ENCODE results near the gene GPATCH2L. TPM values are rescaled to one million over a fixed set of nuclear protein-coding genes. Genes with fewer than 3 reads are reported as not detected.

The GPATCH2L gene
- total and polyA plus RNA-seq, 2 donors (not counting 1 experiment from before 2014, with no cell fraction given) = 17.4 to 82.7 TPM

DNA sequence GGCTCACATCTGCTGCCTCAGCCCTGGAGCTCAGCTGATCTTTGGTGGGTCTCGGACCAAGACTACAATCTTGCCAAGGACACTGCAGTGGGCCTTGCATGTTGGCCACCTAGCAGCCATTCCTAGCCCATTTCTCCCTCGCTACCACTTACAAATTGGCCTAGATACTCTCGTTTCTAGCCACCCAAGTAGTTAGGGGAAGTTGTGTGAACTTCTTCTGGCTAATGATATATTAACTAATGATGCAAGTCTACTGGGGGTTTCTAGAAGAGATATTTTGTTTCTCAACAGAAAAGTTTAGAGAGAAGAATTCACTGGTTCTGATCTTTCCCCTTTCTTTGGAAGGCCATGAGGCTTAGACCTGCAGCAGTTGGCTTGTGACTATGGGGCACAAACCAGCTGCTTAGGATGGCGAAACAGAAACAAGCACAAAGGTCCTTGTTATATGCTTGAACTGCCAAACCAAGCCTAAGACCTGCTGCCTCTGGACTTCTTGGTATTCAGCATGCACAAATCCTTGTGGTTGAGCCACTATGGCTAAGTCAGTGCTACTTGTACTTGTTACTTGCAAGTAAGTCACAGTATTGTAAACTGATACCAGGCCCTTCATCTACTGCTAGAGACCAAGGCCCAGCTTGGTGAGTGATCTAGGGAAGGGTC lies 30.5 kb upstream of the GPATCH2L start:
- Mint-ChIP-seq H3K27me3 (peaks cover 15% of the 10 kb centered on the region), H3K27ac (no peak overlapping the region), H3K4me3 (no peak overlapping the region), H3K4me1 (no peaks in the 10 kb centered on the region), H3K9me3 (ENCODE audit: insufficient read depth) (no peaks in the 10 kb centered on the region)
- Histone ChIP-seq H3K4me1 (ENCODE audit: control insufficient read depth in 2 of 2, insufficient read depth in 2 of 2, low read length in 2 of 2) (no peaks in the 10 kb centered on the region), H3K4me2 (replicated peaks; ENCODE audit: low read depth, low read length, poor library complexity, severe bottlenecking) (no peak overlapping the region), H3K27ac (ENCODE audit: low read length in 2 of 2) (no peak overlapping the region), H3K27me3 (replicated peaks in 1 of 4; ENCODE audit: control extremely low read depth in 1 of 4, control insufficient read depth in 3 of 4, insufficient read depth in 4 of 4, low read length in 3 of 4) (peaks cover 0 to 3% (median 0%) of the 10 kb centered on the region in 4 experiments), H4K20me1 (ENCODE audit: control insufficient read depth, insufficient read depth, low read length, poor library complexity, severe bottlenecking) (no peaks in the 10 kb centered on the region), H3K36me3 (replicated peaks in 1 of 2; ENCODE audit: control extremely low read depth in 1 of 2, control insufficient read depth in 1 of 2, extremely low read depth in 1 of 2, insufficient read depth in 2 of 2, low read length in 1 of 2) (no peaks in the 10 kb centered on the region), H2AFZ (ENCODE audit: insufficient read depth, low read depth, low read length, poor library complexity, severe bottlenecking) (no peak overlapping the region), H3K9me3 (ENCODE audit: control extremely low read depth in 1 of 3, control insufficient read depth in 2 of 3, insufficient read depth in 1 of 3, low read length in 2 of 3) (no peaks in the 10 kb centered on the region), H3K79me2 (ENCODE audit: control insufficient read depth, insufficient read depth, low read length) (no peaks in the 10 kb centered on the region), H3K4me3 (ENCODE audit: control extremely low read depth in 1 of 5, extremely low read depth in 1 of 5, insufficient read depth in 1 of 5, low read depth in 2 of 5, low read length in 4 of 5) (no peak overlapping the region), H3K9ac (ENCODE audit: low read length) (no peak overlapping the region)
- no peak for DNase-seq
- ChIA-PET POLR2A (no interaction called here), CTCF (no interaction called here)
- no peak for TF ChIP-seq EZH2 (IDR thresholded peaks at IDR 0.05; ENCODE audit: borderline replicate concordance, insufficient read depth, low read depth, low read length, poor library complexity, severe bottlenecking)
- TF ChIP-seq, protein P1, sequence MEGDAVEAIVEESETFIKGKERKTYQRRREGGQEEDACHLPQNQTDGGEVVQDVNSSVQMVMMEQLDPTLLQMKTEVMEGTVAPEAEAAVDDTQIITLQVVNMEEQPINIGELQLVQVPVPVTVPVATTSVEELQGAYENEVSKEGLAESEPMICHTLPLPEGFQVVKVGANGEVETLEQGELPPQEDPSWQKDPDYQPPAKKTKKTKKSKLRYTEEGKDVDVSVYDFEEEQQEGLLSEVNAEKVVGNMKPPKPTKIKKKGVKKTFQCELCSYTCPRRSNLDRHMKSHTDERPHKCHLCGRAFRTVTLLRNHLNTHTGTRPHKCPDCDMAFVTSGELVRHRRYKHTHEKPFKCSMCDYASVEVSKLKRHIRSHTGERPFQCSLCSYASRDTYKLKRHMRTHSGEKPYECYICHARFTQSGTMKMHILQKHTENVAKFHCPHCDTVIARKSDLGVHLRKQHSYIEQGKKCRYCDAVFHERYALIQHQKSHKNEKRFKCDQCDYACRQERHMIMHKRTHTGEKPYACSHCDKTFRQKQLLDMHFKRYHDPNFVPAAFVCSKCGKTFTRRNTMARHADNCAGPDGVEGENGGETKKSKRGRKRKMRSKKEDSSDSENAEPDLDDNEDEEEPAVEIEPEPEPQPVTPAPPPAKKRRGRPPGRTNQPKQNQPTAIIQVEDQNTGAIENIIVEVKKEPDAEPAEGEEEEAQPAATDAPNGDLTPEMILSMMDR (IDR thresholded peaks at IDR 0.05) = no peak
- ATAC-seq (ENCODE audit: low read depth) = no peak
- WGBS (ENCODE audit: insufficient coverage) = 100% methylated on average over 2 of the region's 4 CpGs
- intact Hi-C loops (cut with micrococcal nuclease) = no loop called here

DNA sequence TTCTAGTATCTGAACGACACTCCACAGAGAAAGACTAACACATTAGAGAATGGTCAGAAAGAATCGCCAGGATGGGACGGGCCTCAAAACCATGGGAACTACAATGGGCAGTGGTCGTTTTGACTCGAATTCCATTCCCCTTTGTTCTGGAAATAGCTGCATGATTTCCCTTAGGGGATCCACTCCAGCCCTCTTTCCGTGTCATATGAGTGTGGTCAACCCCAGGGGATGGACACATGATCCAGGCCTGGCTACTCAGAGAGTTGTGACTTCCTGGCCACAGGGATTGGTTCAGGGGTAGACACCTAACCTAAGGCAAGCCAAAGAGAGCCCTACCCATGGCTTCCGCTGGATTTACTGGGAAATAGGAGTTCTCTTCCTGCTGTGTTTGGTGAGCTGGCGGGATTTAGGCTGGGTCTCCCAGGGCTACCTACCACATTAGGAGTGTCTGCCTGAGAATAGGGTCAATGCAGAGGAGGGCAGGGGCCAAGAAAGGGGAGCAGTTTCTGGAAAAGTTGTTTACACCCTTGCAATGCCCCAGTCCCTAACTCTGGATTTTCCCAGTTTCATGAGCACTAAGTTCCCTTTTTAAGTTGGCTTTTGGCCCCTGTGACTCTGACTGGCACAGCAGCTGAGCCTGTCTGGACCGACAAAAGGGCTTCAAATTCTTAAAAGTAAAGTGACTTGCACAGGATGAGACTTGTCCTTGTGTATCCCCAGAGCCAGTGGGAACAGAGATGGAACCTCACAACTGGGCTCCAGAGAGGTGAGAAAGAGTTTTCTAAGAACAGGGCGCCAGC lies 28.1 kb upstream of the GPATCH2L start:
- intact Hi-C loops (cut with micrococcal nuclease) = no loop called here
- Histone ChIP-seq H3K4me3 (ENCODE audit: control extremely low read depth in 1 of 5, extremely low read depth in 1 of 5, insufficient read depth in 1 of 5, low read depth in 2 of 5, low read length in 4 of 5) (no peak overlapping the region), H3K27me3 (replicated peaks in 1 of 4; ENCODE audit: control extremely low read depth in 1 of 4, control insufficient read depth in 3 of 4, insufficient read depth in 4 of 4, low read length in 3 of 4) (peaks cover 0 to 3% (median 0%) of the 10 kb centered on the region in 4 experiments), H3K9ac (ENCODE audit: low read length) (no peak overlapping the region), H3K9me3 (ENCODE audit: control extremely low read depth in 1 of 3, control insufficient read depth in 2 of 3, insufficient read depth in 1 of 3, low read length in 2 of 3) (no peaks in the 10 kb centered on the region), H3K27ac (ENCODE audit: low read length in 2 of 2) (no peak overlapping the region), H3K4me2 (replicated peaks; ENCODE audit: low read depth, low read length, poor library complexity, severe bottlenecking) (no peak overlapping the region), H2AFZ (ENCODE audit: insufficient read depth, low read depth, low read length, poor library complexity, severe bottlenecking) (no peak overlapping the region), H4K20me1 (ENCODE audit: control insufficient read depth, insufficient read depth, low read length, poor library complexity, severe bottlenecking) (no peaks in the 10 kb centered on the region), H3K79me2 (ENCODE audit: control insufficient read depth, insufficient read depth, low read length) (no peaks in the 10 kb centered on the region), H3K4me1 (ENCODE audit: control insufficient read depth in 2 of 2, insufficient read depth in 2 of 2, low read length in 2 of 2) (no peaks in the 10 kb centered on the region), H3K36me3 (replicated peaks in 1 of 2; ENCODE audit: control extremely low read depth in 1 of 2, control insufficient read depth in 1 of 2, extremely low read depth in 1 of 2, insufficient read depth in 2 of 2, low read length in 1 of 2) (no peaks in the 10 kb centered on the region)
- ATAC-seq (ENCODE audit: low read depth) (no peak), DNase-seq (no peak)
- Mint-ChIP-seq H3K4me3 (no peak overlapping the region), H3K27ac (no peak overlapping the region), H3K27me3 (peaks cover 31% of the 10 kb centered on the region), H3K9me3 (ENCODE audit: insufficient read depth) (no peaks in the 10 kb centered on the region), H3K4me1 (no peaks in the 10 kb centered on the region)
- ChIA-PET CTCF (no interaction called here), POLR2A (no interaction called here)
- WGBS (ENCODE audit: insufficient coverage) = 75% methylated on average over 9 of the region's 10 CpGs
- TF ChIP-seq EZH2 (IDR thresholded peaks at IDR 0.05; ENCODE audit: borderline replicate concordance, insufficient read depth, low read depth, low read length, poor library complexity, severe bottlenecking) = no peak
- TF ChIP-seq, protein P1 (IDR thresholded peaks at IDR 0.05) = no peak

Data from B cell (primary cell).